H1 (cell line): ENCODE data around the gene DAPK2. TPM values are rescaled to one million over a fixed set of nuclear protein-coding genes. Genes with fewer than 3 reads are reported as not detected.

ENCODE experiments used
- CEBPB ChIP-seq: IDR thresholded peaks from 2 replicates; pipeline ENCODE4 v1.6.1; 2012; ENCODE audit warnings: low read depth, low read length
- CREB1 ChIP-seq: IDR thresholded peaks from 2 replicates; pipeline ENCODE4 v1.6.1; 2012; ENCODE audit warnings: inconsistent platforms
- KDM5A ChIP-seq: fragments of 200-600 bp; IDR thresholded peaks from 2 replicates; pipeline ENCODE4 v1.7.1; 2012; ENCODE audit warnings: mild to moderate bottlenecking, low read length, inconsistent platforms, mixed read lengths
- SP4 ChIP-seq: IDR thresholded peaks from 2 replicates; pipeline ENCODE4 v1.6.1; 2012; ENCODE audit warnings: low read length, inconsistent platforms
- polyA plus RNA-seq, 7 experiments: library from polyadenylated mRNA; depleted of rRNA in 3 of 7; stranded (reverse) in 5 of 7; unstranded in 2 of 7; fragments of >200 nt in 5 of 7; fragments of 200-250 nt in 2 of 7; gene quantifications; 1 replicate in 5 of 7; 2 replicates in 1 of 7; 4 replicates in 1 of 7; pipeline versions ENCODE4 v1.2.1 to v1.2.3, GENCODE V29; 2011 to 2013; ENCODE audit warnings: missing spikeins in 2 of 7, mixed read lengths in 2 of 7
- total RNA-seq: library from RNA; stranded (reverse); fragmentation: NEBNext Ultra II Directional; extraction: Animal tissue kit (Norgen Biotek cat#: 25700); gene quantifications from 2 replicates; pipeline ENCODE4 v1.2.1, GENCODE V29; 2021

The DAPK2 gene
- total and polyA plus RNA-seq, 2 of the 8 experiments (the other 6 are each of a cell fraction or from before 2014, with no cell fraction given), result 1.8 to 2.9 TPM

DNA sequence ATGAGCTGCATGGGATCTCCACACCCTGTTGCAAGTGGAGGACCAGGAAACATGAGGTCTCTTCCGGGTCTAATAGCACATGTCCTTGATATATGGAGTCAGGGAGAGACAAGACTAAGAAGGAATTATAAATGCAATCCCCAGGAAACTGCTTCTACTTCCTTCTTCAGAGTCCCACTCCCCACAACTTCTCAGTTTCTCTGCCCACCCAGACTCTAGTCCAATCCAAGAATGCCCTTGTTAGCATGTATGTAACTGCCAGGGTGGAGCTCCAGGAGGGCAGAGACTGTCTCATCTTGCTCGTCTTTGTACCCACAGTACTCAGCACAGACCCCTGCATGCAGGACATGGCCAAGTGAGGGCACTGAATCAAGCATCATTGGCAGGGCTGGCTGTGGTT, 8.3 kb downstream of the DAPK2 start (continued):
- no peak for TF ChIP-seq KDM5A
- TF ChIP-seq CREB1, result no peak
- no peak for TF ChIP-seq CEBPB
- no peak for TF ChIP-seq SP4
